Keratinocyte (primary cell): ENCODE measurements around the gene TPM1.

Experiments used
- CTCF ChIP-seq, 3 experiments: IDR thresholded peaks in 1 of 3; conservative IDR thresholded peaks in 1 of 3; optimal IDR thresholded peaks in 1 of 3; 2 replicates in 2 of 3; 3 replicates in 1 of 3; pipeline versions ENCODE3 to v1.5.1; 2011; ENCODE audit warnings: low read length in 3 of 3, mild to moderate bottlenecking in 3 of 3, moderate library complexity in 2 of 3, control low read depth in 1 of 3, inconsistent platforms in 1 of 3; ENCODE audit not compliant: insufficient read depth in 2 of 3; ENCODE audit errors: extremely low read depth in 1 of 3
- EZH2 ChIP-seq: IDR thresholded peaks from one replicate; pipeline ENCODE4 v1.6.1; 2012; ENCODE audit warnings: inconsistent platforms, mild to moderate bottlenecking, low read length, moderate library complexity

DNA sequence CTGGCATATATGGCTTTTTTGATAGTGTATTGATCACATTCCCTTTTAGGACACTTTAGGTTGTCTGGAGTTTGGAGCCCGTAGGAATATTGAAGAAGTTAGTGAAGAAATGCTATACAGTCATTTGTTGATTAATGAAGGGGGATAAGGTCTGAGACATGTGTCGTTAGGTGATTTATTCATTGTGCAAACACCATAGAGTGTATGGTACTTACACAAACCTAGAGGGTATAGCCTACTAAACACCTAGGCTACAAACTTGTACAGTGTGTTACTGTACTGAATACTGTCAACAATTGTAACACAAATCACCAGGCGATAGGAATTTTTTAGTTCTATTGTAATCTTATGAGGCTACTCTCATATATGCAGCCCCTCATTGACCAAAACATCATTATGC, 3.3 kb downstream of the TPM1 start:
- TF ChIP-seq EZH2 (no peak), CTCF (optimal IDR thresholded peaks at IDR 0.05 in 1 of 3, IDR thresholded peaks at IDR 0.05 in 1 of 3, conservative IDR thresholded peaks at IDR 0.05 in 1 of 3; ENCODE audit: extremely low read depth in 1 of 3, insufficient read depth in 2 of 3, low read length in 3 of 3) (no peak)
